ENCODE results near the gene NAA50.
A peak's percentile ranks its signal among the peaks of the same experiment; 100 is the strongest.

Gene NAA50

GRCh38 chr3:113745756-113746547, at the start of gene NAA50:
NAA50 (minus strand) TSS chr3:113746249; CDS start chr3:113745949, 300 bp downstream.
- H3K4me1 ChIP-seq (ENCODE audit: low read length) = peaks cover 50% of the 10 kb centered on the region
- peak within 1 kb of the TSS; percentile 86 for H3K9ac ChIP-seq (ENCODE audit: low read length)
- H3K4me3 ChIP-seq (ENCODE audit: low read length) = peak within 1 kb of the TSS; percentile 78
- peaks cover 75% of the 10 kb centered on the region for H3K79me2 ChIP-seq (ENCODE audit: low read length)
- no peaks in the 10 kb centered on the region for H3K9me3 ChIP-seq (ENCODE audit: insufficient read depth, low read length)
- peak within 1 kb of the TSS; percentile 85 for H3K27ac ChIP-seq (ENCODE audit: low read length)
- peaks cover 39% of the 10 kb centered on the region for H4K20me1 ChIP-seq (ENCODE audit: insufficient read depth, low read length)
- TF ChIP-seq EZH2phosphoT487 (IDR thresholded peaks at IDR 0.05; ENCODE audit: low read depth) = no peak
- TF ChIP-seq CTCF (IDR thresholded peaks at IDR 0.05; ENCODE audit: low read depth, low read length) = no peak
- peaks cover 12% of the 10 kb centered on the region for H3K36me3 ChIP-seq (replicated peaks; ENCODE audit: low read depth, low read length)
- H2AFZ ChIP-seq (ENCODE audit: low read depth, low read length) = peak within 1 kb of the TSS; percentile 77
- H3K27me3 ChIP-seq (ENCODE audit: low read depth, low read length) = no peaks in the 10 kb centered on the region
- H3K4me2 ChIP-seq (ENCODE audit: low read length) = peak within 1 kb of the TSS; percentile 88

- Histone ChIP-seq H3K79me2 (ENCODE audit: low read length) (no peaks in the 10 kb centered on the region), H2AFZ (ENCODE audit: low read depth, low read length) (no peak overlapping the region), H3K9ac (ENCODE audit: low read length) (no peak overlapping the region), H3K9me3 (ENCODE audit: insufficient read depth, low read length) (no peaks in the 10 kb centered on the region), H3K4me2 (ENCODE audit: low read length) (no peak overlapping the region), H3K27ac (ENCODE audit: low read length) (no peak overlapping the region), H4K20me1 (ENCODE audit: insufficient read depth, low read length) (no peaks in the 10 kb centered on the region), H3K27me3 (ENCODE audit: low read depth, low read length) (no peaks in the 10 kb centered on the region), H3K36me3 (replicated peaks; ENCODE audit: low read depth, low read length) (peaks cover 6% of the 10 kb centered on the region), H3K4me1 (ENCODE audit: low read length) (no peaks in the 10 kb centered on the region), H3K4me3 (ENCODE audit: low read length) (no peak overlapping the region)
- no peak for TF ChIP-seq CTCF (IDR thresholded peaks at IDR 0.05; ENCODE audit: low read depth, low read length)
- TF ChIP-seq EZH2phosphoT487 (IDR thresholded peaks at IDR 0.05; ENCODE audit: low read depth) = no peak
Measured at GRCh38 chr3:113795693-113796092, 49.6 kb upstream of the NAA50 start.

GRCh38 chr3:113794526-113794925, 48.5 kb upstream of the NAA50 start:
- H3K9me3 ChIP-seq (ENCODE audit: insufficient read depth, low read length) = no peaks in the 10 kb centered on the region
- peaks cover 6% of the 10 kb centered on the region for H3K36me3 ChIP-seq (replicated peaks; ENCODE audit: low read depth, low read length)
- H2AFZ ChIP-seq (ENCODE audit: low read depth, low read length) = no peak overlapping the region
- TF ChIP-seq CTCF (IDR thresholded peaks at IDR 0.05; ENCODE audit: low read depth, low read length) (no peak), EZH2phosphoT487 (IDR thresholded peaks at IDR 0.05; ENCODE audit: low read depth) (no peak)
- H3K9ac ChIP-seq (ENCODE audit: low read length) = no peak overlapping the region
- no peak overlapping the region for H3K4me3 ChIP-seq (ENCODE audit: low read length)
- H3K4me2 ChIP-seq (ENCODE audit: low read length) = no peak overlapping the region
- H4K20me1 ChIP-seq (ENCODE audit: insufficient read depth, low read length) = no peaks in the 10 kb centered on the region
- H3K4me1 ChIP-seq (ENCODE audit: low read length) = no peaks in the 10 kb centered on the region
- no peaks in the 10 kb centered on the region for H3K79me2 ChIP-seq (ENCODE audit: low read length)
- H3K27me3 ChIP-seq (ENCODE audit: low read depth, low read length) = no peaks in the 10 kb centered on the region
- H3K27ac ChIP-seq (ENCODE audit: low read length) = no peak overlapping the region

- peaks cover 5% of the 10 kb centered on the region for H3K36me3 ChIP-seq (replicated peaks; ENCODE audit: low read depth, low read length)
- no peak overlapping the region for H3K9ac ChIP-seq (ENCODE audit: low read length)
- H3K4me2 ChIP-seq (ENCODE audit: low read length) = no peak overlapping the region
- H3K79me2 ChIP-seq (ENCODE audit: low read length) = no peaks in the 10 kb centered on the region
- H3K4me3 ChIP-seq (ENCODE audit: low read length) = no peak overlapping the region
- peaks cover 10% of the 10 kb centered on the region for H3K4me1 ChIP-seq (ENCODE audit: low read length)
- no peak overlapping the region for H3K27ac ChIP-seq (ENCODE audit: low read length)
- H2AFZ ChIP-seq (ENCODE audit: low read depth, low read length) = no peak overlapping the region
- H4K20me1 ChIP-seq (ENCODE audit: insufficient read depth, low read length) = no peaks in the 10 kb centered on the region
- no peaks in the 10 kb centered on the region for H3K9me3 ChIP-seq (ENCODE audit: insufficient read depth, low read length)
- no peaks in the 10 kb centered on the region for H3K27me3 ChIP-seq (ENCODE audit: low read depth, low read length)
- TF ChIP-seq EZH2phosphoT487 (IDR thresholded peaks at IDR 0.05; ENCODE audit: low read depth) (no peak), CTCF (IDR thresholded peaks at IDR 0.05; ENCODE audit: low read depth, low read length) (no peak)
Measured at GRCh38 chr3:113791381-113791780, 45.3 kb upstream of the NAA50 start.

Data from OCI-LY3 (cell line).